ENCODE measurements around the gene MROH7. TPM values are rescaled to one million over a fixed set of nuclear protein-coding genes. Genes with fewer than 3 reads are reported as not detected.
"Not testable (repeated sequence)": the region's sequence is repeated elsewhere in the genome, so short reads cannot be mapped to it uniquely, and the experiment has no call there.

MROH7 gene
- total RNA-seq, 1 donor from 2014 or later, result 0.82 TPM

- FAIRE-seq (no peak), DNase-seq (ENCODE audit: low spot score in 2 of 2) (peak in 1 of 2 donors; percentile 38)
Measured at GRCh38 chr1:54609301-54609921, 32.2 kb upstream of the MROH7 start.

GRCh38 chr1:54610048-54610447, 31.5 kb upstream of the MROH7 start:
- FAIRE-seq (no peak), DNase-seq (ENCODE audit: low spot score in 2 of 2) (no peak)

GRCh38 chr1:54610601-54611580, 30.7 kb upstream of the MROH7 start:
- FAIRE-seq, result no peak
- DNase-seq (ENCODE audit: low spot score in 2 of 2), result no peak

DNA sequence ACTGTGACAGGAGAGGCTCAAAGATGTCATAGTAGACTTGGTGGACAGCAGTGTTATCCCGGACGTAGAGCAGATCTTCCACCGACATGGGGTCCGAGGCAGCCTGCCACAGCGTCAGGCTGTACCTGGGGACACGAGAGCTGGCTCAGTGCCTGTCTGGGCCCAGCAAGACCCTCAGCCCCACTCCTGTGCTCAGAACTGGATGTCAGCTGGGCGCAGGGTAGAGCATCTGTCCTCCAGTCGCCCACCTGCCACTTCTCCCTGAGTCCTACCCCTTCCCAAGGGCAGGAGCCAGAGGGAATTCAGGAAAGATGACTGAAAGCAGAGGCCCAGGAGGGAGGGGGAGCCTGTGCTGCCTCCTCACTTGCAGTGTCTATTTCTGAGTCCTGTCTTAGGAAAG, 30.0 kb upstream of the MROH7 start:
- no peak for FAIRE-seq

GRCh38 chr1:54614024-54614423, 27.6 kb upstream of the MROH7 start:
- no peak for DNase-seq (ENCODE audit: low spot score in 2 of 2)
- no peak for FAIRE-seq

More for the DNA sequence above, 30.0 kb upstream of the MROH7 start:
- no peak for DNase-seq (ENCODE audit: low spot score in 2 of 2)

GRCh38 chr1:54614563-54614962, 27.0 kb upstream of the MROH7 start:
- FAIRE-seq (no peak), DNase-seq (ENCODE audit: low spot score in 2 of 2) (no peak)

DNA sequence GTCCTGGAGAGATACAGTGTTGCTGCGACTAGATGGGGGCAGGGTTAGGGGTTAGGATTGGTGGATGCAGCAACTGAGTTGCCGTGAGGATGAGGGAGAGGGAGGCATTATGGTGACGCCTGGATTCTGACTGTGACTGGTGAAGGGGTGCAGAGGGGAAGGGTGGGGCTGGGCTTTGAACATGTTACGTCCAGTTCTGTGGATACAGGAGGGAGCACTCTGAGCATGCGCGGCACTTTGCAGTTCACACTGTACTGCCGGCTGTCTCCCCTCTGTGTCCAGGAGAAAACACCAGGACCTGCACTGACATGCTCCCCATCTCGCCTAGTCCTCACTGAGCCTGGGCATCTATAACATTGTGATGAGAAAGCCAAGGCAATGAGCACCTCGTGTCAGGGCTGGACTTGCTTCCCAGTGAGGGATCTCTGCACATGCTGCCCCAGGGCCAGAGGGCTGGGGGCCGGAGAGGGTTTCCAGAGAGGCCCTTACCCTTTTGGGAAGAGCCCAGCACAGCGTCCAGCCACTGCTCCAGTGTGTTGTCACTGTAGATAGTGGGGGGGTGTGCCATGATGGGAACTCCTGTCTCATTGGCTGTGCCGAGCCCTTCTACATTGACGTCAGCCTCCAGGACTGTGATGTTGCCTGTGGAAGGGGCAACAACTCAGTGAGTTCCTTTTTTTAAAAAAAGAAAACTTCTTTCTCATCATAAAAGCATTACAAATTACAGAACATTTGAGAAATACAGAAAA, 25.9 kb upstream of the MROH7 start:
- FAIRE-seq (no peak), DNase-seq (ENCODE audit: low spot score in 2 of 2) (no peak)

DNA sequence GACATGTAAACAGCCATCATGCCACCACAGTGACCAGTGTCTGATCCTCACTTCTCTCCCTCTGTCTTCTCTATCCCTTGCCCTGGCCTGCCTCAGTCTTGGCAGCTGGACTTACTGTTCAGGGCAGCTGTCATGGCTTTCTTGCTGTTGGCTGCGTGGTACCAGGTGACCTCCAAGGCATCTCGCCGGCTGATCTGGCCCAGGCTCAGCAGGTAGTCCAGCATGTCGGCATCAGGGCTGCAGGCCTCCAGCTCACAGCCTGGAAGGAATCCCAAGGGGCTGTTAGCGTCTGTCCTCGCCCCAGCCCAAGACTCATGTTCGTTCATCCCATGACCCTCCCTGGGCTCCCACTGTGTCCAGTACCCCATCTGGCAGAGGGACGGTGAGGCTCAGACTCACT, 21.8 kb upstream of the MROH7 start:
- FAIRE-seq, result no peak
- no peak for DNase-seq (ENCODE audit: low spot score in 2 of 2)

DNA sequence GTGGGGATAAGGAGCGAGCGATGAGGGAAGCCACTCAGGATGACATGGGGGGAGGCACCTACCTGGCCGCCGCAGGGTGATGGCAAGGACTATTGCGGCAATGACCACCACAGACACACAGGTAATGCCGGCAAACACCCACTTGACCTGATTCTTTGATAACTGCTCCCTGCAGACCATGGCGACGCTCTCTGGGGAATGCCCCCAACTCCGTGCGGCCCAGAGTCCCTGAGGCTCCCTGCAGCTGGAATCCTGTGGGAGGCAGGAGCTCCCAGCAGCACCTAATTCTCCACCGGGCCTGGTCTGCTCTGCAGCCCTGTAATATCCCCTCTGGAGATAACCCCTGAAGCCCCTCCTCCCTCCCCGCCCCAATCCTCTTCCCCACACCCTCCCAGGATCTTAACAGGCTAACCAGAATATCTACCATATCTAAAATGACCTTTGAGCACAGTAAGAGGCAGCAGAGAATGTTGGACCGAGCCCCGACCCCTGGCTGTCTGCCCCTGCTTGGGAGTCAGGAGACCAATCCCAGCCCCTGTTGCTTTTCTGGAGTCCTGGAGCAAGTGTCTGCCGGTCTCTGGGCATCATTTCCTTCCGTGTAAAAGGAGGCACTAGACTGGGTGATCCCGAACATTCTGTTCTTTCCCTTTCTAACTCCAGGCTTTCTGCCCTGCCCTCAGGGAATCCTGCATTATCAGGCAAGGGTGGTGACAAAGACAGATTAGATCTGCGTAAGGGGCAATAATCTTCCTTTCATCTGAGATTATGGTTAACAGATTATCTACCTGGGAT, 18.2 kb upstream of the MROH7 start, which contains the start of gene FAM151A:
Gene FAM151A (minus strand): TSS at position 310 of the 792 bp plus-strand sequence. CDS start 130 bp downstream, at position 180.
- FAIRE-seq (no peak), DNase-seq (ENCODE audit: low spot score in 2 of 2) (no peak)

- FAIRE-seq, result no peak
Measured at GRCh38 chr1:54624466-54625464, 16.8 kb upstream of the MROH7 start.

GRCh38 chr1:54627196-54627595, 14.4 kb upstream of the MROH7 start:
- no peak for FAIRE-seq

More at GRCh38 chr1:54624466-54625464, 16.8 kb upstream of the MROH7 start:
- DNase-seq (ENCODE audit: low spot score in 2 of 2), result no peak

DNA sequence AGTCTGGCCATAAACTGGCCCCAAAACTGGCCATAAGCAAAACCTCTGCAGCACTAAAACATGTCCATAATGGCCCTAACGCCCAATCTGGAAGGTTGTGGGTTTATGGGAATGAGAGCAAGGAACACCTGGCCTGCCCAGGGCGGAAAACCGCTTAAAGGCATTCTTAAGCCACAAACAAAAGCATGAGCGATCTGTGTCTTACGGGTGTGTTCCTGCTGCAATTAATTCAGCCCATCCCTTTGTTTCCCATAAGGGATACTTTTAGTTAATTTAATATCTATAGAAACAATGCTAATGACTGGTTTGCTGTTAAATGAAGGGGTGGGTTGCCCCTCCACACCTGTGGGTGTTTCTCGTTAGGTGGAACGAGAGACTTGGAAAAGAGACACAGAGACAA, 5.8 kb upstream of the MROH7 start:
- FAIRE-seq; DNase-seq (ENCODE audit: low spot score in 2 of 2): not testable (repeated sequence)

More at GRCh38 chr1:54627196-54627595, 14.4 kb upstream of the MROH7 start:
- DNase-seq (ENCODE audit: low spot score in 2 of 2), result no peak

- not testable (repeated sequence) for DNase-seq (ENCODE audit: low spot score in 2 of 2); FAIRE-seq
Measured at GRCh38 chr1:54636461-54637446, 4.8 kb upstream of the MROH7 start.

DNA sequence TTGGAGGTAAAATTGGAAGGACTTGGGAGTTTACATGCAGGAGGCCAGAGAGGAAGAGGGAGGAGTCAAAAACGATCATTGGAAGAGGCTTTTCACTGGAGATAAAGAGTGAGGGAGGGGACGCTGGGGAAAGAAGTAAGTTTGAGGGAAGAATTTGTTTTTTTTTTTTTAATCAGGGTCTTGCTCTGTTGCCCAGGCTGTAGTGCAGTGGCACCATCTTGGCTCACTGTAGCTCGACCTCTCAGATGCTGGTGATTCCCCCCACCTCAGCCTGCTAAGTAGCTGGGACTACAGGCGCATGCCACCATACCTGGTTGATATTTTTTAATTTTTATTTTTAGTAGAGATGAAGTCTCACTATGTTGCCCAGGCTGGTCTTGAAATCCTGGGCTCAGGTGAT, 1.2 kb upstream of the MROH7 start:
- FAIRE-seq (no peak), DNase-seq (ENCODE audit: low spot score in 2 of 2) (no peak)

DNA sequence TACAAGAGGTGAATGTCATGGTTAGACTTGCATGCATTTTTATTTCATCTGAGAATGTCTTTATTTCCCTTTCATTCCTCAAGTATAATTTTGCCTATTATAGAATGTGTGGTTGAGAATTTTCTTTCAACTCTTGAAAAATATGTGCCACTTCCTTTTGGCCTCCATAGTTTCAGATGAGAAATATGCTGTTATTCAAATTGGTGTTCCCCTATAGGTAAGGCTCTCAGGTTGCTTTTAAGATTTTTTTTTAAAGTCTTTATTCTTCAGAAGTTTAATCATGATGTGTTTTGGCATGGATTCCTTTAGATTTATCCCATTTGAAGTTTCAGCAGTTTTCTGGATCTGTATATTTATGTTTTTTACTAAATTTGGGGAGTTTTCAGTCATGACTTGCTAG, 2.1 kb downstream of the MROH7 start:
- FAIRE-seq (no peak), DNase-seq (ENCODE audit: low spot score in 2 of 2) (no peak)

DNA sequence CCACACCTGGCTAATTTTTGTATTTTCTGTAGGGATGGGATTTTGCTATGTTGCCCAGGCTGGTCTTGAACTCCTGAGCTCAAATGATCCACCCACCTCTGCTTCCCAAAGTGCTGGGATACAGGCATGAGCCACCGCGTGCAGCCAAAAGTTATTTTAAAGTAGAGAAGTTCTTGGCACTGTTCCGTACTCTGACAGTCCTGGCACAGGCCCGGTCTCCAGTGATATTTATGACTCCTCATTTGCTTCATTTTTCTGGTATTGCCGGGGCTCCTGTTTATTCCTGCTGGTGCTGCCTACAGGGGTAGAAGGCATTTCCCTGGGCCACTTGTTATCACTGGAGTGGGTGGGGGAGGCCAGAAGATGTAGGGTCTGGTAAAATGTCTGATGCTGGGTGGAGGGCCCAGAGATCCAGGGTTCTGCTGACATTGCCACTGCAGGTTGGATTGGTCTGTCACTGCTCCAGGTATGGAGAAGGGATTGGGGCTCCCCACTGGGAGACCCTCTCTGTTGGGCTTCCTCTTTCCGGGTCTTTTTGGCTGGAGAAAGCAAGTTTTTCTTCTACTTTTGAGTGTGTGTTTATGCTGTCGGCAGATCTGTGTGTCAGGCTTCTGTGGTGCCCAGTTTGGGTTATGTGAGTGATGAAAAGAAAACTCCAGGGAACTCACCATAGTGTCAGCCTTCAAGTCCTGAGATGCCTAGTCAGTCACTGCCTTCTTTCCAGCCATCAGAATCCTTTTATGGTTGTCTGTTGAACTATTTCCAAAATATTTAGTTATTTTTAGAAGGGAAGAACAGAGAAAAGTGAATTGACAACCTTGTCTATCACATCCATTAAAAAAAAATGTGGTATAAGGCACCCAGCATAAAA, 4.5 kb downstream of the MROH7 start:
- FAIRE-seq (no peak), DNase-seq (ENCODE audit: low spot score in 2 of 2) (no peak)

All from frontal cortex (tissue), 4 donors.